GM12878 (cell line): Measurements from ENCODE around the gene FAM8A1. TPM values are rescaled to one million over a fixed set of nuclear protein-coding genes. Genes with fewer than 3 reads are reported as not detected.

Source experiments
- ATAC-seq: fragments of 200-7000 bp; cut with Tn5 transposase; 3 replicates; pipeline ENCODE4 v1.9.1; 2020; ENCODE audit warnings: mild to moderate bottlenecking, moderate library complexity
- BruUV-seq: library from RNA; stranded (reverse); fragments of 400-500 nt; replicated peaks from 2 replicates; lab custom pipeline; 2021; lab: Mats Ljungman, UMichigan
- CTCF ChIA-PET: fragments of 300-600 bp; sonication (Branson Sonifier 250); formaldehyde crosslinking; extraction: SDS; loops from one replicate; lab custom pipeline; 2021; ENCODE audit warnings: inconsistent platforms; lab: Yijun Ruan, JAX
- POLR2A ChIA-PET: fragments of 350-600 bp; formaldehyde crosslinking; extraction: SDS; loops from one replicate; lab custom pipeline; 2021; ENCODE audit warnings: inconsistent platforms; lab: Charles Lee
- RAD21 ChIA-PET: fragments of 300-600 bp; sonication (Branson Sonifier 250); formaldehyde crosslinking; loops from one replicate; lab custom pipeline; 2023; ENCODE audit warnings: antibody characterized with exemption; ENCODE audit not compliant: unreplicated experiment; lab: Charles Lee
- SMC1A ChIA-PET: fragments of 300-600 bp; sonication (Branson Sonifier 250); formaldehyde crosslinking; loops from one replicate; lab custom pipeline; 2023; ENCODE audit not compliant: unreplicated experiment, uncharacterized antibody; lab: Charles Lee
- DNase-seq: peaks from one replicate; pipeline ENCODE4 v3.0.0-alpha.2; 2011; ENCODE audit warnings: low read depth, low spot score
- FAIRE-seq: peaks from 3 replicates; lab custom pipeline; 2011; peaks lifted over from hg19 to GRCh38; lab: Jason Lieb, UNC
- H2AFZ ChIP-seq: 2 replicates; pipeline ENCODE4 v1.6.0; 2011; ENCODE audit warnings: low read depth, low read length, control low read depth; ENCODE audit not compliant: control insufficient read depth
- H3K27ac ChIP-seq: 2 replicates; pipeline ENCODE4 v1.5.1; 2011; ENCODE audit warnings: control low read depth; ENCODE audit not compliant: control insufficient read depth, insufficient read depth
- H3K27me3 ChIP-seq, 2 experiments: replicated peaks in 1 of 2; 2 replicates each; pipeline versions ENCODE4 v1.6.0 to v1.6.1; 2011; ENCODE audit warnings: low read length in 1 of 2; ENCODE audit not compliant: control insufficient read depth in 2 of 2, insufficient read depth in 2 of 2
- H3K36me3 ChIP-seq, 2 experiments: 2 replicates each; pipeline ENCODE4 v1.5.1; 2011; ENCODE audit warnings: low read length in 1 of 2; ENCODE audit not compliant: control insufficient read depth in 2 of 2, insufficient read depth in 2 of 2
- H3K4me1 ChIP-seq: 2 replicates; pipeline ENCODE4 v1.6.1; 2011; ENCODE audit warnings: mild to moderate bottlenecking, low read length, moderate library complexity, mixed read lengths; ENCODE audit not compliant: control insufficient read depth, insufficient read depth
- H3K4me2 ChIP-seq: 2 replicates; pipeline ENCODE4 v1.6.0; 2011; ENCODE audit warnings: control low read depth; ENCODE audit not compliant: control insufficient read depth, insufficient read depth
- H3K4me3 ChIP-seq: fragments of 200-600 bp; sonication (generic); 2 replicates; pipeline ENCODE4 v1.5.1; 2016
- H3K79me2 ChIP-seq: 2 replicates; pipeline ENCODE4 v1.6.0; 2011; ENCODE audit warnings: low read length; ENCODE audit not compliant: control insufficient read depth, insufficient read depth
- H3K9ac ChIP-seq: 2 replicates; pipeline ENCODE4 v1.8.0; 2011; ENCODE audit warnings: low read length, control low read depth, mixed read lengths; ENCODE audit not compliant: control insufficient read depth, insufficient read depth
- H3K9me3 ChIP-seq: replicated peaks from 3 replicates; pipeline ENCODE4 v1.5.1; 2011; ENCODE audit warnings: mild to moderate bottlenecking, low read length; ENCODE audit not compliant: control insufficient read depth, insufficient read depth
- H4K20me1 ChIP-seq: 2 replicates; pipeline ENCODE4 v1.6.0; 2011; ENCODE audit not compliant: control insufficient read depth, insufficient read depth
- BRCA1 ChIP-seq: IDR thresholded peaks from 2 replicates; pipeline ENCODE4 v1.6.1; 2011; ENCODE audit warnings: low read depth, low read length, improper control_type of control experiment
- CHD4 ChIP-seq: fragments of 200-600 bp; sonication (generic); IDR thresholded peaks from 2 replicates; pipeline ENCODE4 v1.6.1; 2016; ENCODE audit warnings: mild to moderate bottlenecking
- CREB1 ChIP-seq: IDR thresholded peaks from 2 replicates; pipeline ENCODE4 v1.6.1; 2012; ENCODE audit warnings: low read depth, mild to moderate bottlenecking, inconsistent platforms
- FOS ChIP-seq: IDR thresholded peaks from 3 replicates; pipeline ENCODE4 v1.6.1; 2011; ENCODE audit warnings: borderline replicate concordance; ENCODE audit not compliant: insufficient read length; ENCODE audit errors: extremely low read depth
- IRF4 ChIP-seq: IDR thresholded peaks from 2 replicates; pipeline ENCODE4 v1.6.1; 2011; ENCODE audit warnings: low read depth, low read length
- KAT2A ChIP-seq: conservative IDR thresholded peaks from 2 replicates; pipeline ENCODE4 v1.6.1; 2011; ENCODE audit warnings: low read depth, low read length; ENCODE audit not compliant: control insufficient read depth
- PML ChIP-seq: IDR thresholded peaks from 2 replicates; pipeline ENCODE4 v1.6.1; 2012; ENCODE audit warnings: low read length, inconsistent platforms
- RAD51 ChIP-seq: fragments of 450-650 bp; IDR thresholded peaks from 2 replicates; pipeline ENCODE4 v1.6.1; 2016; ENCODE audit warnings: moderate library complexity, mild to moderate bottlenecking, inconsistent platforms
- ZBED1 ChIP-seq: IDR thresholded peaks from 2 replicates; pipeline ENCODE4 v1.6.1; 2016; ENCODE audit warnings: borderline replicate concordance
- ZNF622 ChIP-seq: fragments of 450-650 bp; IDR thresholded peaks from 2 replicates; pipeline ENCODE4 v1.6.1; 2017; ENCODE audit warnings: mild to moderate bottlenecking, inconsistent platforms
- ZZZ3 ChIP-seq: IDR thresholded peaks from 2 replicates; pipeline ENCODE4 v1.6.1; 2011; ENCODE audit warnings: low read depth; ENCODE audit not compliant: control insufficient read depth, insufficient read length
- WGBS: methylation state at CpG from one replicate; pipeline ENCODE4 v1.1.6; 2016; ENCODE audit warnings: low lambda C conversion rate; ENCODE audit not compliant: insufficient replicate concordance, insufficient coverage; ENCODE audit errors: missing lambda C conversion rate; 5-methylcytosine and 5-hydroxymethylcytosine counted together
- in situ Hi-C: fragments of 300-500 bp; cut with MboI; formaldehyde crosslinking; loops from 9 replicates; pipeline ENCODE4 v1.14.3; 2018; ENCODE audit warnings: mixed read lengths
- intact Hi-C: fragments of 100-400 bp; cut with micrococcal nuclease; formaldehyde crosslinking; loops from one replicate; pipeline ENCODE4 v1.14.2; 2022; ENCODE audit not compliant: unreplicated experiment
- polyA plus RNA-seq, 11 experiments: library from polyadenylated mRNA; depleted of rRNA in 4 of 11; unstranded in 6 of 11; stranded (reverse) in 5 of 11; fragments of >200 nt; fragmentation: Nextera tagmentation in 4 of 11; fragmentation: Illumina TruSeq in 1 of 11; extraction: Ambion mirVana in 4 of 11; extraction: Trizol in 1 of 11; gene quantifications; 1 replicate in 1 of 11; 2 replicates in 10 of 11; pipeline versions ENCODE4 v1.2.1 to v1.2.3, GENCODE V29; 2011 to 2016; ENCODE audit warnings: inconsistent platforms in 2 of 11, missing spikeins in 2 of 11, low read depth in 1 of 11
- total RNA-seq, 4 experiments: library from RNA; depleted of rRNA in 3 of 4; stranded (reverse); fragments of >200 nt in 3 of 4; fragmentation: Illumina TruSeq in 1 of 4; extraction: Trizol in 1 of 4; gene quantifications; 2 replicates each; pipeline versions ENCODE4 v1.2.1 to v1.2.3, GENCODE V29; 2013 to 2021
- TF ChIP-seq, protein P1 (sequence below): fragments of 150-350 bp; IDR thresholded peaks from 2 replicates; pipeline ENCODE4 v1.6.1; 2016; ENCODE audit warnings: low read depth, low read length
- TF ChIP-seq, protein P2 (sequence below): fragments of 450-650 bp; IDR thresholded peaks from 2 replicates; pipeline ENCODE4 v1.6.1; 2017; ENCODE audit warnings: antibody characterized with exemption, mild to moderate bottlenecking, moderate library complexity
- TF ChIP-seq, protein P3 (sequence below): fragments of 450-650 bp; IDR thresholded peaks from 2 replicates; pipeline ENCODE4 v1.6.1; 2016; ENCODE audit warnings: mild to moderate bottlenecking
- TF ChIP-seq, protein P4 (sequence below): fragments of 450-650 bp; IDR thresholded peaks from 2 replicates; pipeline ENCODE4 v1.6.1; 2017; ENCODE audit warnings: mild to moderate bottlenecking

The FAM8A1 gene
- total and polyA plus RNA-seq, 10 of the 15 experiments (the other 5 are each of a cell fraction or from before 2014, with no cell fraction given), result 1.4 to 7.4 (median 3.6) TPM

DNA sequence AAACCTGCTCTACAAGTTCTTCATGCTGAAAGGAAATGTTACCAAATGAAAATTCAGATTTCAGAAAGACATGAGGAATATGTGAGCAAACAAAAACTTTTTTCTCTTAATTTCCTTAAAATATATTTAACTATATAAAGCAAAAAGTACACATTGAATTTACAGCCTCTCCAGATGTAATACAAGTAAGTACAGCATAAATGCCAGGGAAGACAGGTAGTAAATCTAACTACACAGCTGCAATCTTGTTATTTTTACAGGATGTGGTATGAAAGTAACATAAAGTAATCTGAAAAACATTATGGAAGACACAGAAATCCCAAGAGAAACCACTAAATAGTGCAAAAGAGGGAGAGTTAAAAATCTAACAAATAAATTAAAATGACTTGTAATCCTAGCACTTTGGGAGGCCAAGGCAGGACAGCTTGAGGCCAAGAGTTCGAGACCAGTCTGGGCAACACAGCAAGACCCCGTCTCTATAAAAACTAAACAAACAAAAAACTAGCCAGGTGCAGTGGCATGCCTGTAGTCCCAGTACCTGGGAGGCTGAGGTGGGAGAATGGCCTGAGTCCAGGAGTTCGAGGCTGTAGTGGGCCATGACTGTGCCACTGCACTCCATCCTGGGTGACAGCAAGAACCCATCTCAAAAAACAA, 50.7 kb downstream of the FAM8A1 start:
- ChIA-PET SMC1A (interaction anchor here (1.4 kb wide), 1 partner anchor 11 kb away, joined by 3 read pairs; no protein-coding TSS in a partner anchor), CTCF (no interaction called here), RAD21 (no interaction called here), POLR2A (no interaction called here)
- intact Hi-C loops, result no loop called here
- BruUV-seq, result no TSS peak
- in situ Hi-C loops, result no loop called here
- H3K27me3 ChIP-seq, result no peaks in the 10 kb centered on the region
- no peaks in the 10 kb centered on the region for H3K79me2 ChIP-seq
- no peak overlapping the region for H2AFZ ChIP-seq
- no peak overlapping the region for H3K4me3 ChIP-seq
- H3K9ac ChIP-seq, result no peak overlapping the region
- H3K36me3 ChIP-seq, result peaks cover 2 to 19% of the 10 kb centered on the region in 2 experiments; a peak in 3 of 4 replicates
- DNase-seq (no peak), FAIRE-seq (no peak), ATAC-seq (no peak)
- no peaks in the 10 kb centered on the region for H4K20me1 ChIP-seq
- H3K9me3 ChIP-seq, result no peaks in the 10 kb centered on the region
- no peaks in the 10 kb centered on the region for H3K4me1 ChIP-seq
- WGBS, result 98% methylated on average over 3 of the region's 3 CpGs
- no peak overlapping the region for H3K27ac ChIP-seq
- H3K4me2 ChIP-seq, result no peak overlapping the region
- TF ChIP-seq PML, result no peak
- TF ChIP-seq, protein P1, sequence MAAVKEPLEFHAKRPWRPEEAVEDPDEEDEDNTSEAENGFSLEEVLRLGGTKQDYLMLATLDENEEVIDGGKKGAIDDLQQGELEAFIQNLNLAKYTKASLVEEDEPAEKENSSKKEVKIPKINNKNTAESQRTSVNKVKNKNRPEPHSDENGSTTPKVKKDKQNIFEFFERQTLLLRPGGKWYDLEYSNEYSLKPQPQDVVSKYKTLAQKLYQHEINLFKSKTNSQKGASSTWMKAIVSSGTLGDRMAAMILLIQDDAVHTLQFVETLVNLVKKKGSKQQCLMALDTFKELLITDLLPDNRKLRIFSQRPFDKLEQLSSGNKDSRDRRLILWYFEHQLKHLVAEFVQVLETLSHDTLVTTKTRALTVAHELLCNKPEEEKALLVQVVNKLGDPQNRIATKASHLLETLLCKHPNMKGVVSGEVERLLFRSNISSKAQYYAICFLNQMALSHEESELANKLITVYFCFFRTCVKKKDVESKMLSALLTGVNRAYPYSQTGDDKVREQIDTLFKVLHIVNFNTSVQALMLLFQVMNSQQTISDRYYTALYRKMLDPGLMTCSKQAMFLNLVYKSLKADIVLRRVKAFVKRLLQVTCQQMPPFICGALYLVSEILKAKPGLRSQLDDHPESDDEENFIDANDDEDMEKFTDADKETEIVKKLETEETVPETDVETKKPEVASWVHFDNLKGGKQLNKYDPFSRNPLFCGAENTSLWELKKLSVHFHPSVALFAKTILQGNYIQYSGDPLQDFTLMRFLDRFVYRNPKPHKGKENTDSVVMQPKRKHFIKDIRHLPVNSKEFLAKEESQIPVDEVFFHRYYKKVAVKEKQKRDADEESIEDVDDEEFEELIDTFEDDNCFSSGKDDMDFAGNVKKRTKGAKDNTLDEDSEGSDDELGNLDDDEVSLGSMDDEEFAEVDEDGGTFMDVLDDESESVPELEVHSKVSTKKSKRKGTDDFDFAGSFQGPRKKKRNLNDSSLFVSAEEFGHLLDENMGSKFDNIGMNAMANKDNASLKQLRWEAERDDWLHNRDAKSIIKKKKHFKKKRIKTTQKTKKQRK, result no peak
- no peak for TF ChIP-seq ZNF622
- TF ChIP-seq, protein P2, sequence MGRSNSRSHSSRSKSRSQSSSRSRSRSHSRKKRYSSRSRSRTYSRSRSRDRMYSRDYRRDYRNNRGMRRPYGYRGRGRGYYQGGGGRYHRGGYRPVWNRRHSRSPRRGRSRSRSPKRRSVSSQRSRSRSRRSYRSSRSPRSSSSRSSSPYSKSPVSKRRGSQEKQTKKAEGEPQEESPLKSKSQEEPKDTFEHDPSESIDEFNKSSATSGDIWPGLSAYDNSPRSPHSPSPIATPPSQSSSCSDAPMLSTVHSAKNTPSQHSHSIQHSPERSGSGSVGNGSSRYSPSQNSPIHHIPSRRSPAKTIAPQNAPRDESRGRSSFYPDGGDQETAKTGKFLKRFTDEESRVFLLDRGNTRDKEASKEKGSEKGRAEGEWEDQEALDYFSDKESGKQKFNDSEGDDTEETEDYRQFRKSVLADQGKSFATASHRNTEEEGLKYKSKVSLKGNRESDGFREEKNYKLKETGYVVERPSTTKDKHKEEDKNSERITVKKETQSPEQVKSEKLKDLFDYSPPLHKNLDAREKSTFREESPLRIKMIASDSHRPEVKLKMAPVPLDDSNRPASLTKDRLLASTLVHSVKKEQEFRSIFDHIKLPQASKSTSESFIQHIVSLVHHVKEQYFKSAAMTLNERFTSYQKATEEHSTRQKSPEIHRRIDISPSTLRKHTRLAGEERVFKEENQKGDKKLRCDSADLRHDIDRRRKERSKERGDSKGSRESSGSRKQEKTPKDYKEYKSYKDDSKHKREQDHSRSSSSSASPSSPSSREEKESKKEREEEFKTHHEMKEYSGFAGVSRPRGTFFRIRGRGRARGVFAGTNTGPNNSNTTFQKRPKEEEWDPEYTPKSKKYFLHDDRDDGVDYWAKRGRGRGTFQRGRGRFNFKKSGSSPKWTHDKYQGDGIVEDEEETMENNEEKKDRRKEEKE, result no peak
- TF ChIP-seq CREB1, result no peak
- TF ChIP-seq ZZZ3, result no peak
- no peak for TF ChIP-seq RAD51
- no peak for TF ChIP-seq FOS
- no peak for TF ChIP-seq BRCA1
- TF ChIP-seq, protein P3, sequence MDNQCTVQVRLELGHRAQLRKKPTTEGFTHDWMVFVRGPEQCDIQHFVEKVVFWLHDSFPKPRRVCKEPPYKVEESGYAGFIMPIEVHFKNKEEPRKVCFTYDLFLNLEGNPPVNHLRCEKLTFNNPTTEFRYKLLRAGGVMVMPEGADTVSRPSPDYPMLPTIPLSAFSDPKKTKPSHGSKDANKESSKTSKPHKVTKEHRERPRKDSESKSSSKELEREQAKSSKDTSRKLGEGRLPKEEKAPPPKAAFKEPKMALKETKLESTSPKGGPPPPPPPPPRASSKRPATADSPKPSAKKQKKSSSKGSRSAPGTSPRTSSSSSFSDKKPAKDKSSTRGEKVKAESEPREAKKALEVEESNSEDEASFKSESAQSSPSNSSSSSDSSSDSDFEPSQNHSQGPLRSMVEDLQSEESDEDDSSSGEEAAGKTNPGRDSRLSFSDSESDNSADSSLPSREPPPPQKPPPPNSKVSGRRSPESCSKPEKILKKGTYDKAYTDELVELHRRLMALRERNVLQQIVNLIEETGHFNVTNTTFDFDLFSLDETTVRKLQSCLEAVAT, result no peak
- TF ChIP-seq, protein P4, sequence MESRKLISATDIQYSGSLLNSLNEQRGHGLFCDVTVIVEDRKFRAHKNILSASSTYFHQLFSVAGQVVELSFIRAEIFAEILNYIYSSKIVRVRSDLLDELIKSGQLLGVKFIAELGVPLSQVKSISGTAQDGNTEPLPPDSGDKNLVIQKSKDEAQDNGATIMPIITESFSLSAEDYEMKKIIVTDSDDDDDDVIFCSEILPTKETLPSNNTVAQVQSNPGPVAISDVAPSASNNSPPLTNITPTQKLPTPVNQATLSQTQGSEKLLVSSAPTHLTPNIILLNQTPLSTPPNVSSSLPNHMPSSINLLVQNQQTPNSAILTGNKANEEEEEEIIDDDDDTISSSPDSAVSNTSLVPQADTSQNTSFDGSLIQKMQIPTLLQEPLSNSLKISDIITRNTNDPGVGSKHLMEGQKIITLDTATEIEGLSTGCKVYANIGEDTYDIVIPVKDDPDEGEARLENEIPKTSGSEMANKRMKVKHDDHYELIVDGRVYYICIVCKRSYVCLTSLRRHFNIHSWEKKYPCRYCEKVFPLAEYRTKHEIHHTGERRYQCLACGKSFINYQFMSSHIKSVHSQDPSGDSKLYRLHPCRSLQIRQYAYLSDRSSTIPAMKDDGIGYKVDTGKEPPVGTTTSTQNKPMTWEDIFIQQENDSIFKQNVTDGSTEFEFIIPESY, result no peak
- no peak for TF ChIP-seq CHD4
- no peak for TF ChIP-seq IRF4
- no peak for TF ChIP-seq KAT2A
- no peak for TF ChIP-seq ZBED1
